Neutrophil (primary cell): ENCODE results near the gene ATXN3.

ENCODE experiments used
- H3K27ac ChIP-seq: fragments of 200-600 bp; sonication (generic); 2 replicates; pipeline ENCODE4 v1.5.1; 2016; ENCODE audit warnings: mild to moderate bottlenecking, moderate library complexity
- H3K27me3 ChIP-seq: fragments of 200-600 bp; sonication (generic); 2 replicates; pipeline ENCODE4 v1.6.0; 2016; ENCODE audit warnings: mild to moderate bottlenecking
- H3K36me3 ChIP-seq: fragments of 200-600 bp; sonication (generic); 2 replicates; pipeline ENCODE4 v1.5.1; 2017
- H3K4me1 ChIP-seq, 2 experiments: fragments of 200-600 bp in 1 of 2; sonication (generic) in 1 of 2; 1 replicate in 1 of 2; 2 replicates in 1 of 2; pipeline versions ENCODE4 v1.5.1 to v1.6.1; 2013 to 2016; ENCODE audit warnings: low read depth in 1 of 2, low read length in 1 of 2, mild to moderate bottlenecking in 1 of 2, moderate library complexity in 1 of 2; ENCODE audit not compliant: control insufficient read depth in 1 of 2, insufficient read depth in 1 of 2
- H3K4me3 ChIP-seq, 2 experiments: fragments of 200-600 bp in 1 of 2; sonication (generic) in 1 of 2; 1 replicate in 1 of 2; 2 replicates in 1 of 2; pipeline ENCODE4 v1.5.1; 2013 to 2016; ENCODE audit warnings: low read depth in 1 of 2, low read length in 1 of 2, mild to moderate bottlenecking in 1 of 2, moderate library complexity in 1 of 2
- H3K9me3 ChIP-seq: fragments of 200-600 bp; sonication (generic); 2 replicates; pipeline ENCODE4 v1.5.1; 2016
- TF ChIP-seq, protein P1 (sequence below): fragments of 200-600 bp; sonication (generic); IDR thresholded peaks from 2 replicates; pipeline ENCODE4 v1.5.1; 2016; ENCODE audit warnings: antibody characterized with exemption

The ATXN3 gene

DNA sequence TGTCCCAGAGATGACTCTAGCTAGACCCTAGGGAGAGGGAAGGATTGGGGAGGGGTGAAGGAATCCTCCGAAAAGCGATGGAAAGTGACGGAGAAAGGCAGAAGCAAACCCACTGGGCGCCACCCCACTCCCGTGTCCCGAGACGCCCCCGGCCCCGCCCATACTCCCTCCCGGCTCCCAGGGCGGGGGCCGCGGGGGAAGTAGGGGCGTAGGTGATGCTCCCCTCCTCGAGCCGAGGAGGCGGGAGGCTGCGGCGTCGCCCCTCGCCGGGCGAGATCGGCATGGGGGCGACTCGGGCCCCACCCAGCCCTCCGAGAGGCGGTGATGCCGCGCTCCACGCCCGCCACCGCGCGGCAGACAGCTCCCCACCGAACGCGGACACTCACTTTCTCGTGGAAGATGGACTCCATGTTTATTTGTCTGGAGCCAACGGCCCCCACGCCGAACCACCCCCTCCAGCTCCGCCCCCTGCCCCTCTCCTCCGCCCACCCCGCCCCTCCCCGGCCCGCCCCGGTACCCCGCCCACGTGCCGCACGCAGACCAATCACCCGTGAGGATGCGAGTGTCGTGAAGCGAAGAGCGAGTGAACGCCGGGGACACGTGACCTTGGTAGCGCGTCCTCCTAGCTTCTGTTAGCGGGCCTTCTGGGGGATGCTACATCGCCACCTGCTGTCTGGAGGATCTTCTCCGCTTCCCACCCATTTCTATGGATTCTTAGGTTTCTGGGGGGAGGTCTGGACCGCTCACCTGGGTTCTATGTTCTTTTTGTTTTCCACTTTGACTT is at the start of gene ATXN3:
ATXN3 (minus strand) TSS at position 440 of the 784 bp plus-strand sequence; CDS start at position 410, 30 bp downstream.
- H3K27ac ChIP-seq = peak within 1 kb of the TSS; percentile 96
- H3K9me3 ChIP-seq = no peaks in the 10 kb centered on the region
- H3K4me1 ChIP-seq = peaks cover 20 to 32% of the 10 kb centered on the region in 2 experiments
- no peaks in the 10 kb centered on the region for H3K36me3 ChIP-seq
- peak within 1 kb of the TSS; percentile 85 to 100 for H3K4me3 ChIP-seq
- TF ChIP-seq, protein P1, sequence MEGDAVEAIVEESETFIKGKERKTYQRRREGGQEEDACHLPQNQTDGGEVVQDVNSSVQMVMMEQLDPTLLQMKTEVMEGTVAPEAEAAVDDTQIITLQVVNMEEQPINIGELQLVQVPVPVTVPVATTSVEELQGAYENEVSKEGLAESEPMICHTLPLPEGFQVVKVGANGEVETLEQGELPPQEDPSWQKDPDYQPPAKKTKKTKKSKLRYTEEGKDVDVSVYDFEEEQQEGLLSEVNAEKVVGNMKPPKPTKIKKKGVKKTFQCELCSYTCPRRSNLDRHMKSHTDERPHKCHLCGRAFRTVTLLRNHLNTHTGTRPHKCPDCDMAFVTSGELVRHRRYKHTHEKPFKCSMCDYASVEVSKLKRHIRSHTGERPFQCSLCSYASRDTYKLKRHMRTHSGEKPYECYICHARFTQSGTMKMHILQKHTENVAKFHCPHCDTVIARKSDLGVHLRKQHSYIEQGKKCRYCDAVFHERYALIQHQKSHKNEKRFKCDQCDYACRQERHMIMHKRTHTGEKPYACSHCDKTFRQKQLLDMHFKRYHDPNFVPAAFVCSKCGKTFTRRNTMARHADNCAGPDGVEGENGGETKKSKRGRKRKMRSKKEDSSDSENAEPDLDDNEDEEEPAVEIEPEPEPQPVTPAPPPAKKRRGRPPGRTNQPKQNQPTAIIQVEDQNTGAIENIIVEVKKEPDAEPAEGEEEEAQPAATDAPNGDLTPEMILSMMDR = peak; percentile 77
- no peaks in the 10 kb centered on the region for H3K27me3 ChIP-seq

DNA sequence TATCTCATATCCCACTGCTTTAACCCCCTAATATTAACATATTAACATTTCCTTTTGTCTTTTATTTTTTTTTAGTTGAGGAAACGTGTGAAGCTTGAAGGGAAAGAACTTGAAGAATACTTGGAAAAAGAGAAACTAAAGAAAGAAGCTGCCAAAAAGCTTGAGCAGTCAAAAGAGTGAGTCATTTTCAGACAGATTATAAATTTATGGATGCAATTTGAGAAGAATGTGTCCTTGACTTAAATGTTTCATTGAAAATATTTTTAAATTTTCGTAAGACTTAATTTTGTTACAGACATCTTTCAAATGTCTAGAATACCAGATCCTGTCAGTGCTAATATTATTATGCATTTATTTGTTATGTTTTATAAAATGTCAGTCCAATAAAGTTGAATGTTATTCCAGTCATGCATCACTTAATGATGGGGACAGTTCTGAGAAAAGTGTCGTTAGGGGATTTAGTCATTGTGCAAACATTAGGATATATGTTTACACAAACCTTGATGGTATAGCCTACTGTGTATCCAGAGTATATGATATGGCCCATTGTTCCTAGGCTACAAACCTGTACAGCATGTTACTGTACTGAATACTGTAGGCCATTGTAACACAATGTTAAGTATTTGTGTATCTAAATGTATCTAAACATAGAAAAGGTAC is 48.0 kb upstream of the ATXN3 start:
- TF ChIP-seq, protein P1 = no peak
- no peaks in the 10 kb centered on the region for H3K4me1 ChIP-seq
- H3K4me3 ChIP-seq = no peak overlapping the region
- no peak overlapping the region for H3K27ac ChIP-seq
- H3K36me3 ChIP-seq = peaks cover 54% of the 10 kb centered on the region
- no peaks in the 10 kb centered on the region for H3K9me3 ChIP-seq
- no peaks in the 10 kb centered on the region for H3K27me3 ChIP-seq

DNA sequence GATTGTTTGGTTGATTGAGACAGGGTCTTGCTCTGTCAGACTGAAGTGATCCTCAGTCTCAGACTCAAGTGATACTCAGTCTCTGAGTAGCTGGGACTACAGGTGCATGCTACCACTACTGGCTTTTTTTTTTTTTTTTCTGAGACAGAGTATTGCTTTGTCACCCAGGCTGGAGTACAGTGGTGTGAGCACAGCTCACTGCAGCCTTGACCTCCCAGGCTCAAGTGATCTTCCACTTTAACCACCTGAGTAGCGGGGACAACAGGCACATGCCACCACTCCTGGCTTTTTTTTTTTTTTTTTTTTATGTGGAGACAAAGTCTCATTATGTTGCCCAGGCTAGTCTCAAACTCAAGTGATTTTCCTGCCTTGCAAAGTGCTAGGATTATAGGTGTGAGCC is 47.2 kb upstream of the ATXN3 start:
- Histone ChIP-seq H3K36me3 (peaks cover 53% of the 10 kb centered on the region), H3K4me1 (no peaks in the 10 kb centered on the region), H3K27ac (no peak overlapping the region), H3K4me3 (no peak overlapping the region), H3K27me3 (no peaks in the 10 kb centered on the region), H3K9me3 (no peaks in the 10 kb centered on the region)
- TF ChIP-seq, protein P1 = no peak

DNA sequence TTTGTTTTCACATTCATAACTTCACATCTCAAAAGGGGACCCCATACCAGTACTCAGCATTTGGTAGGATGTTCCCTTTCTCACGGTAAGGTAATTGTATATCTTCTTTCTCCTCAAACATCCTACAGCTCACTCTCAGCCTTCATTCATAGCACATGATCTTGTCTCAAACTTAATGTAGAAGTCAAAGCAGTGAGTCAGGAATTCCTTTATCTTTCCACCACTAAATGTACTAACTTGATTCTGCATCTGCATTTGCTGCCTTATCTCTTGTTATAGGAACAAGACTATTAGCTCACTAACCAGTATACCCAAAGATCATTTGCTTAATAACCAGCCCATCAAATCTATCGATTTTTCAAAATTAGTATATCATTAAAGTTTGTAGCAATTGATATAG is 38.3 kb upstream of the ATXN3 start:
- Histone ChIP-seq H3K27ac (no peak overlapping the region), H3K4me1 (no peaks in the 10 kb centered on the region), H3K36me3 (peaks cover 94% of the 10 kb centered on the region), H3K9me3 (no peaks in the 10 kb centered on the region), H3K27me3 (no peaks in the 10 kb centered on the region), H3K4me3 (no peak overlapping the region)
- TF ChIP-seq, protein P1 = no peak

DNA sequence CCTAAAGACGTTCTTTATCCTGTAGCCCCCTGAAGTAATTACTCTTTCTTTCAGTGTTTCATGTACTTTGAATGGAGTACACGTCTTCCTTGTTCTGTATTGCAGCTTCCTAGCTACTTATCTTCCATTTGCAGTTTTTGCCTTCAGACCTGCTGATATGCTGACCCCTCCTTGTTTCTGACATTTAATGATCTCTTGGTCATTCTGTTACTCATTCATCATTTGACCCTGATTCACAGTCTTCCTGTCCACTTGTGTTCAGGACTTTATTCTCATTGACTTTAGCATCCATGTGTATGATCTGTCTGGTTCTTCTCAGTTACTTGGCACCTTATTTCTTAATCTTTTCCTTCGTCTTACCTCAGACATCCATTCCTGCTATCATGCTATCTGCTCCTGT is 37.6 kb upstream of the ATXN3 start:
- Histone ChIP-seq H3K4me3 (no peak overlapping the region), H3K27ac (no peak overlapping the region), H3K27me3 (no peaks in the 10 kb centered on the region), H3K4me1 (no peaks in the 10 kb centered on the region), H3K36me3 (peaks cover 94% of the 10 kb centered on the region), H3K9me3 (no peaks in the 10 kb centered on the region)
- TF ChIP-seq, protein P1 = no peak
